ENCODE data around the gene RXRA. TPM values are rescaled to one million over a fixed set of nuclear protein-coding genes. Genes with fewer than 3 reads are reported as not detected.

RXRA gene
- total RNA-seq, 6 experiments from 2014 or later, result 23.2 to 31.9 (median 28.0) TPM

GRCh38 chr9:134393582-134394280 is 67.5 kb downstream of the RXRA start:
- TF ChIP-seq, protein P1, sequence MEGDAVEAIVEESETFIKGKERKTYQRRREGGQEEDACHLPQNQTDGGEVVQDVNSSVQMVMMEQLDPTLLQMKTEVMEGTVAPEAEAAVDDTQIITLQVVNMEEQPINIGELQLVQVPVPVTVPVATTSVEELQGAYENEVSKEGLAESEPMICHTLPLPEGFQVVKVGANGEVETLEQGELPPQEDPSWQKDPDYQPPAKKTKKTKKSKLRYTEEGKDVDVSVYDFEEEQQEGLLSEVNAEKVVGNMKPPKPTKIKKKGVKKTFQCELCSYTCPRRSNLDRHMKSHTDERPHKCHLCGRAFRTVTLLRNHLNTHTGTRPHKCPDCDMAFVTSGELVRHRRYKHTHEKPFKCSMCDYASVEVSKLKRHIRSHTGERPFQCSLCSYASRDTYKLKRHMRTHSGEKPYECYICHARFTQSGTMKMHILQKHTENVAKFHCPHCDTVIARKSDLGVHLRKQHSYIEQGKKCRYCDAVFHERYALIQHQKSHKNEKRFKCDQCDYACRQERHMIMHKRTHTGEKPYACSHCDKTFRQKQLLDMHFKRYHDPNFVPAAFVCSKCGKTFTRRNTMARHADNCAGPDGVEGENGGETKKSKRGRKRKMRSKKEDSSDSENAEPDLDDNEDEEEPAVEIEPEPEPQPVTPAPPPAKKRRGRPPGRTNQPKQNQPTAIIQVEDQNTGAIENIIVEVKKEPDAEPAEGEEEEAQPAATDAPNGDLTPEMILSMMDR (IDR thresholded peaks at IDR 0.05), result no peak
- Mint-ChIP-seq H3K4me1 (ENCODE audit: low read depth) (no peaks in the 10 kb centered on the region), H3K4me3 (no peak overlapping the region), H3K27me3 (ENCODE audit: insufficient read depth) (no peaks in the 10 kb centered on the region; the same call in 1 of the 2 replicates), H3K27ac (no peak overlapping the region), H3K9me3 (0 out of 2 replicates have a peak, but pooled peaks cover under 1% of the 10 kb centered on the region), H3K36me3 (ENCODE audit: low read depth) (no peaks in the 10 kb centered on the region)
- DNase-seq, result no peak

DNA sequence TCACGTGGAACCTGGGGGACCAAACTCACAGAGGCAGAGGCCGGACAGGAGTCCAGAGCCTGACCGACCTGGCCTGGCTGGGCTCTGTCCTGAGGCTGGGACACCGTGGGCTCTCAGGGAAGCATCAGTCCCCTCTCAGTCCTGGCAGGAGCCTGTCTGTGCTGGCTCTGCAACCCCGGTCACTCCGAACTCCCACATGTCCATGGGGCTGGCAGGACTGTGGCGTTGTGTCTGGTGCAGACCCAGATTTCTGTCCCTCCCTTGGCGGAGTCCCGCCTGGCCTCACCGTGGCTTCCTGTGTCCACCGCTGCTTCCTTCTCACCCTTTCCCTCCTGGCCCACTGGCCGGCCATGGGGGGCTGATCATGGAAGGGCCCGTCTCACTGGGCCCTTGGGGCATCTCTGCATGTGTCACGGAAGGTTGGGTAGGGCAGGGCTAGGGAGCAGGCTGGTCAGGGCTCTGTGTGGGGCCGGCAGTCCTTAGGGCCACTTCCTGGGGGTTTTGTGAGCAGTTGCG is 68.8 kb downstream of the RXRA start:
- no peak overlapping the region for H3K4me3 Mint-ChIP-seq
- no peak for DNase-seq

DNA sequence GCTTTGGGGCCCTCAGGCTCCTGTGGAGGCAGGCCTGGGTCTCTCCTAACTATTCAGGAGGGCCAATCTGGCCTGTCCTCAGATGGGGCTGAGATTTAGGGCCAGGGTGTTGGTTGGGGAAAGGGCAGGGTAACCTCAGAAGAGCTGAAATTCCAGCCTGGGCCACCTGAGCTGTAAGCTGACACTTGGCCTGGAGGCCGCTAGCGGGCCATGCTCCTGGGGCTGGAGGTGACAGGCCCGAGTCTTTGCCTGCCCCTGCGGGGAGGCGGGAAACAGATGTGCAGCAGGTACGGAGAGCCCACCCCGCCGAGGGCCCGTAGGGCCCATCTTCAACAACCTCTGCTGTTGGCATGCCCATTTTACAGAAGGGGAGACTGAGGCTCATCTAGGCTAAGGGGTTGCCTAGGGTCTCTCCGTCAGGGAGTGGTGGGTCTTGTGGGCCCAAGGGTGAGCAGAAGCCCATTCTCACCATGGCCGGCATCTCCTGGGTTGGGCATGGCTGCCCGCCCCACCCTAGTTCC is 69.5 kb downstream of the RXRA start:
- H3K27me3 Mint-ChIP-seq (ENCODE audit: insufficient read depth), result no peaks in the 10 kb centered on the region; the same call in 1 of the 2 replicates
- no peaks in the 10 kb centered on the region for H3K4me1 Mint-ChIP-seq (ENCODE audit: low read depth)
- H3K4me3 Mint-ChIP-seq, result no peak overlapping the region
- TF ChIP-seq, protein P1 (IDR thresholded peaks at IDR 0.05), result no peak
- no peak for DNase-seq
- no peak overlapping the region for H3K27ac Mint-ChIP-seq
- peaks cover 5% of the 10 kb centered on the region for H3K36me3 Mint-ChIP-seq (ENCODE audit: low read depth)
- H3K9me3 Mint-ChIP-seq, result peaks cover 9% of the 10 kb centered on the region

More for the DNA sequence above, 68.8 kb downstream of the RXRA start:
- TF ChIP-seq, protein P1 (IDR thresholded peaks at IDR 0.05), result no peak
- H3K4me1 Mint-ChIP-seq (ENCODE audit: low read depth), result no peaks in the 10 kb centered on the region
- peaks cover 9% of the 10 kb centered on the region for H3K9me3 Mint-ChIP-seq
- no peaks in the 10 kb centered on the region; the same call in 1 of the 2 replicates for H3K27me3 Mint-ChIP-seq (ENCODE audit: insufficient read depth)
- peaks cover 5% of the 10 kb centered on the region for H3K36me3 Mint-ChIP-seq (ENCODE audit: low read depth)
- H3K27ac Mint-ChIP-seq, result no peak overlapping the region

GRCh38 chr9:134396258-134396742 is 70.0 kb downstream of the RXRA start:
- no peak overlapping the region for H3K27ac Mint-ChIP-seq

DNA sequence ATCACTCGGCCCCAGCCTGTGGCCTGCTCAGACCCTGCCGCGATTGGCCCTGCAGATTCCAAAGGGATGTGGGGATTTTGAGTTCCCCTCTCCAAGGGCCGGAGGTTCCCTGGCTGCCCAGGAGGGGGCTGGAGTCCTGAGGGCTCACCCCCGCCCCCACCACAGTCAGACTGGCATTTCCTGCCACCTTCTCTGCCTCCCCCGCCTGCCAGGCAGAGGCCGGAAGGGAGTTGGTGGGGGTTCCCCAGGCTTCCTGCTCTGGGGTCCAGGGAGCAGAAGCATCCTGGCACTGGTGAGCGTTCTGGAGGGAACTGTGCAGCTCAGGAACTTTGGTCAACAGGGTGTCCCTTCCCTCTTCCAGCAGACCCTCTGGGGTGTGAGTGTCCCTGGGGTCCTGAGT is 70.6 kb downstream of the RXRA start:
- Mint-ChIP-seq H3K27ac (no peak overlapping the region), H3K4me3 (no peak overlapping the region)
- TF ChIP-seq, protein P1 (IDR thresholded peaks at IDR 0.05), result no peak

More at GRCh38 chr9:134396258-134396742, 70.0 kb downstream of the RXRA start:
- peaks cover 5% of the 10 kb centered on the region for H3K36me3 Mint-ChIP-seq (ENCODE audit: low read depth)
- no peak overlapping the region for H3K4me3 Mint-ChIP-seq
- TF ChIP-seq, protein P1 (IDR thresholded peaks at IDR 0.05), result no peak
- DNase-seq, result no peak
- no peaks in the 10 kb centered on the region; the same call in 1 of the 2 replicates for H3K27me3 Mint-ChIP-seq (ENCODE audit: insufficient read depth)
- H3K9me3 Mint-ChIP-seq, result peaks cover 9% of the 10 kb centered on the region
- H3K4me1 Mint-ChIP-seq (ENCODE audit: low read depth), result no peaks in the 10 kb centered on the region

More for the DNA sequence above, 70.6 kb downstream of the RXRA start:
- Mint-ChIP-seq H3K9me3 (peaks cover 9% of the 10 kb centered on the region), H3K36me3 (ENCODE audit: low read depth) (peaks cover 5% of the 10 kb centered on the region), H3K4me1 (ENCODE audit: low read depth) (no peaks in the 10 kb centered on the region), H3K27me3 (ENCODE audit: insufficient read depth) (no peaks in the 10 kb centered on the region; the same call in 1 of the 2 replicates)
- no peak for DNase-seq
